22Rv1 (cell line): ENCODE measurements around the gene STK31.

ENCODE experiments used
- CTCF ChIP-seq: fragments of 450-650 bp; IDR thresholded peaks from 2 replicates; pipeline ENCODE4 v1.5.1; 2017; ENCODE audit warnings: mild to moderate bottlenecking
- ZFX ChIP-seq: fragments of 450-650 bp; IDR thresholded peaks from 2 replicates; pipeline ENCODE4 v1.6.1; 2017; ENCODE audit warnings: antibody characterized with exemption, borderline replicate concordance

DNA sequence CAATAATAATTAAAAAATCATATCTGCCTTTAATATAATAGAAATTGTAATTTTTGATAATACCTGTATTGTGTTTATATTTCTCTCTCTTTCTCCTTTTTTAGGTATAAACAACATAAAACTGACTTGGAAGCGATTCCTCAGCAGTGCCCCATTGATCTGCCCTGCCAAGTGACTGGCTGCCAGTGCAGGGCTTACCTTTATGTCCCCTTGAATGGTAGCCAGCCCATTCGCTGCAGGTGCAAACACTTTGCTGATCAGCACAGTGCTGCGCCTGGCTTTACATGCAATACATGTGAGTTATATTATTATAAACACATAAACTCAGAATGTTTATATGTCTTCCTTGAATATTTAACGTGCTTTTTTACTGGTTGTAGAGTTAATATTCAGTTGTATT is 20.9 kb upstream of the STK31 start:
- TF ChIP-seq CTCF: no peak
- no peak for TF ChIP-seq ZFX
